H1 (cell line): ENCODE measurements around the gene HOXA10. TPM values are rescaled to one million over a fixed set of nuclear protein-coding genes. Genes with fewer than 3 reads are reported as not detected.
A peak's percentile ranks its signal among the peaks of the same experiment; 100 is the strongest.

Experiments
- GABPA ChIP-seq: IDR thresholded peaks from 2 replicates; pipeline ENCODE4 v1.6.1; 2011; ENCODE audit warnings: mild to moderate bottlenecking, low read length, moderate library complexity, borderline replicate concordance; ENCODE audit not compliant: insufficient read depth
- JUND ChIP-seq: IDR thresholded peaks from 2 replicates; pipeline ENCODE4 v1.6.1; 2011; ENCODE audit warnings: mild to moderate bottlenecking, improper control_type of control experiment, low read length
- USF2 ChIP-seq: IDR thresholded peaks from 2 replicates; pipeline ENCODE4 v1.6.1; 2011; ENCODE audit warnings: low read length, improper control_type of control experiment
- polyA plus RNA-seq, 7 experiments: library from polyadenylated mRNA; depleted of rRNA in 3 of 7; stranded (reverse) in 5 of 7; unstranded in 2 of 7; fragments of >200 nt in 5 of 7; fragments of 200-250 nt in 2 of 7; gene quantifications; 1 replicate in 5 of 7; 2 replicates in 1 of 7; 4 replicates in 1 of 7; pipeline versions ENCODE4 v1.2.1 to v1.2.3, GENCODE V29; 2011 to 2013; ENCODE audit warnings: missing spikeins in 2 of 7, mixed read lengths in 2 of 7
- total RNA-seq: library from RNA; stranded (reverse); fragmentation: NEBNext Ultra II Directional; extraction: Animal tissue kit (Norgen Biotek cat#: 25700); gene quantifications from 2 replicates; pipeline ENCODE4 v1.2.1, GENCODE V29; 2021

The HOXA10 gene
- total and polyA plus RNA-seq, 2 of the 8 experiments (the other 6 are each of a cell fraction or from before 2014, with no cell fraction given): not detected

GRCh38 chr7:27165089-27165995 lies 8.8 kb downstream of the HOXA10 start, which contains the start of gene HOXA9 (continued):
- TF ChIP-seq USF2 (peak; percentile 80), JUND (no peak), GABPA (0 out of 2 replicates have a peak, but pooled peaks have one; percentile 37)
